Body of pancreas (tissue), 4 donors: Measurements from ENCODE around the gene ITGAX.

Experiments used
- POLR2A ChIP-seq, 3 donors: fragments of 450-650 bp; IDR thresholded peaks; one replicate each; pipeline ENCODE4 v1.6.1; 2016; ENCODE audit warnings: antibody characterized with exemption in 3 of 3, mild to moderate bottlenecking in 2 of 3
- TF ChIP-seq, protein P1 (sequence below), 7 experiments: fragments of 450-650 bp in 4 of 7; fragments of 200-600 bp in 3 of 7; sonication (generic) in 3 of 7; IDR thresholded peaks; one replicate each; pipeline ENCODE4 v1.5.1; 2016 to 2019; ENCODE audit warnings: antibody characterized with exemption in 7 of 7

DNA sequence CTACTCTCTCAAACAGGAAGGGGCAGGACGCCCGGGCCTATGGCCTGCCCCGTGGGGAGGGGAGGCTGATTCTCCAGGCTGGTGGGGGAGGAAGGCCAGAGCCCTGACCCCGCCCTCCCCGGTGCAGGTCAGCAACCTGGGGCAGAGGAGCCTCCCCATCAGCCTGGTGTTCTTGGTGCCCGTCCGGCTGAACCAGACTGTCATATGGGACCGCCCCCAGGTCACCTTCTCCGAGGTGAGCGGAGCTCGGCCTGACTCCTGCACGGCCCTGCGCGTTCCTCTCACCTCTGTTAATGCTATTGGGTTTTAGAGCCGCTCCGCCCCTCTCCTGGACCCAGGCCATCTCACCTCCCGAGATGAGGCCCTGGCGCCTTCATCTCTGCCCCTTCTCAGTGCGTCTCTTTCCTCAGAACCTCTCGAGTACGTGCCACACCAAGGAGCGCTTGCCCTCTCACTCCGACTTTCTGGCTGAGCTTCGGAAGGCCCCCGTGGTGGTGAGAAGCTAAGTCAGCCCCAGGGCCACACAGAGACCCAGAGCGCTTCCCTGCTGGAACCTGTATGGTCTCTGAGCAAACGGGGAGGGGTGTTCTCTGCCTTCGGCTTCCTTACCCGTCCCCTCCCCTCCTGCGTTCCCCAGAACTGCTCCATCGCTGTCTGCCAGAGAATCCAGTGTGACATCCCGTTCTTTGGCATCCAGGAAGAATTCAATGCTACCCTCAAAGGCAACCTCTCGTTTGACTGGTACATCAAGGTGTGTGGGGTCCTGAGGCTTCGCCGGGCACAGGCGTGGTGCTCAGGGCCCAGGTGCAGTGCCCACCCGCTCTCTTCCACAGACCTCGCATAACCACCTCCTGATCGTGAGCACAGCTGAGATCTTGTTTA, 25.1 kb upstream of the ITGAX start:
- TF ChIP-seq, protein P1, sequence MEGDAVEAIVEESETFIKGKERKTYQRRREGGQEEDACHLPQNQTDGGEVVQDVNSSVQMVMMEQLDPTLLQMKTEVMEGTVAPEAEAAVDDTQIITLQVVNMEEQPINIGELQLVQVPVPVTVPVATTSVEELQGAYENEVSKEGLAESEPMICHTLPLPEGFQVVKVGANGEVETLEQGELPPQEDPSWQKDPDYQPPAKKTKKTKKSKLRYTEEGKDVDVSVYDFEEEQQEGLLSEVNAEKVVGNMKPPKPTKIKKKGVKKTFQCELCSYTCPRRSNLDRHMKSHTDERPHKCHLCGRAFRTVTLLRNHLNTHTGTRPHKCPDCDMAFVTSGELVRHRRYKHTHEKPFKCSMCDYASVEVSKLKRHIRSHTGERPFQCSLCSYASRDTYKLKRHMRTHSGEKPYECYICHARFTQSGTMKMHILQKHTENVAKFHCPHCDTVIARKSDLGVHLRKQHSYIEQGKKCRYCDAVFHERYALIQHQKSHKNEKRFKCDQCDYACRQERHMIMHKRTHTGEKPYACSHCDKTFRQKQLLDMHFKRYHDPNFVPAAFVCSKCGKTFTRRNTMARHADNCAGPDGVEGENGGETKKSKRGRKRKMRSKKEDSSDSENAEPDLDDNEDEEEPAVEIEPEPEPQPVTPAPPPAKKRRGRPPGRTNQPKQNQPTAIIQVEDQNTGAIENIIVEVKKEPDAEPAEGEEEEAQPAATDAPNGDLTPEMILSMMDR (IDR thresholded peaks at IDR 0.05), result no peak
- TF ChIP-seq POLR2A (IDR thresholded peaks at IDR 0.05), result no peak
